ENCODE results near the gene WIPI1. TPM values are rescaled to one million over a fixed set of nuclear protein-coding genes. Genes with fewer than 3 reads are reported as not detected.
"Not testable (repeated sequence)": the region's sequence is repeated elsewhere in the genome, so short reads cannot be mapped to it uniquely, and the experiment has no call there.

Gene WIPI1
- total RNA-seq, 4 donors from 2014 or later: 71.4 to 131 (median 77.2) TPM

GRCh38 chr17:68417317-68417716 lies 40.0 kb downstream of the WIPI1 start:
- H3K27ac ChIP-seq: no peak overlapping the region
- H3K9me3 ChIP-seq: peaks cover 0 to 59% (median 5%) of the 10 kb centered on the region in 4 donors
- no peaks in the 10 kb centered on the region for H3K4me1 ChIP-seq
- no peak overlapping the region for H3K4me3 ChIP-seq
- peaks cover 0 to 41% (median 9%) of the 10 kb centered on the region in 3 donors for H3K36me3 ChIP-seq
- no peak for TF ChIP-seq CTCF (IDR thresholded peaks at IDR 0.05)
- TF ChIP-seq POLR2A (IDR thresholded peaks at IDR 0.05): no peak
- no peak for TF ChIP-seq EP300 (IDR thresholded peaks at IDR 0.05)
- DNase-seq (ENCODE audit: low spot score in 2 of 2): no peak
- no peaks in the 10 kb centered on the region for H3K27me3 ChIP-seq
- WGBS, 2 donors: 97% methylated on average over 3 of the region's 3 CpGs

GRCh38 chr17:68414901-68415300 lies 42.4 kb downstream of the WIPI1 start:
- Histone ChIP-seq H3K9me3 (peaks cover 0 to 54% (median 5%) of the 10 kb centered on the region in 4 donors), H3K36me3 (peaks cover 0 to 17% (median 1%) of the 10 kb centered on the region in 3 donors)
- H3K27ac ChIP-seq; H3K27me3 ChIP-seq; DNase-seq (ENCODE audit: low spot score in 2 of 2); H3K4me3 ChIP-seq; H3K4me1 ChIP-seq: not testable (repeated sequence)

GRCh38 chr17:68413597-68414560 lies 43.4 kb downstream of the WIPI1 start:
- Histone ChIP-seq H3K9me3 (peaks cover 0 to 45% (median 5%) of the 10 kb centered on the region in 4 donors), H3K4me3 (peak overlapping the region in 2 of 4 donors; percentile 31 to 37)
- WGBS, 2 donors: 3 to 7% methylated on average over 17 to 31 of the region's 34 CpGs
- H3K27ac ChIP-seq; DNase-seq (ENCODE audit: low spot score in 2 of 2); H3K4me1 ChIP-seq; H3K27me3 ChIP-seq; H3K36me3 ChIP-seq: not testable (repeated sequence)

- H3K27ac ChIP-seq; H3K4me3 ChIP-seq; H3K27me3 ChIP-seq; DNase-seq (ENCODE audit: low spot score in 2 of 2); H3K36me3 ChIP-seq; H3K4me1 ChIP-seq: not testable (repeated sequence)
- H3K9me3 ChIP-seq: peaks cover 0 to 38% (median 10%) of the 10 kb centered on the region in 4 donors
- WGBS, 2 donors: 82 to 95% methylated on average over 1 of the region's 1 CpG
Observed at GRCh38 chr17:68407656-68408055, 49.6 kb downstream of the WIPI1 start.

GRCh38 chr17:68403837-68404236 lies 53.5 kb downstream of the WIPI1 start:
- peaks cover 0 to 35% (median 10%) of the 10 kb centered on the region in 4 donors for H3K9me3 ChIP-seq
- 93 to 95% methylated on average over 5 of the region's 5 CpGs for WGBS, 2 donors
- not testable (repeated sequence) for H3K27me3 ChIP-seq; DNase-seq (ENCODE audit: low spot score in 2 of 2); H3K27ac ChIP-seq; H3K4me1 ChIP-seq; H3K36me3 ChIP-seq; H3K4me3 ChIP-seq

- H3K4me1 ChIP-seq: peaks cover 0 to 13% (median 0%) of the 10 kb centered on the region in 4 donors
- no peak overlapping the region for H3K27ac ChIP-seq
- no peak overlapping the region for H3K4me3 ChIP-seq
- DNase-seq (ENCODE audit: low spot score in 2 of 2): no peak
- peaks cover 0 to 35% (median 10%) of the 10 kb centered on the region in 4 donors for H3K9me3 ChIP-seq
- H3K27me3 ChIP-seq: no peaks in the 10 kb centered on the region
- no peaks in the 10 kb centered on the region for H3K36me3 ChIP-seq
- TF ChIP-seq EP300 (IDR thresholded peaks at IDR 0.05) (peak in 1 of 2 donors; percentile 19), CTCF (IDR thresholded peaks at IDR 0.05) (no peak)
- WGBS, 2 donors: 66 to 78% methylated on average over 1 of the region's 1 CpG
Observed at GRCh38 chr17:68403122-68403521, 54.2 kb downstream of the WIPI1 start.

- TF ChIP-seq CTCF (IDR thresholded peaks at IDR 0.05) (no peak), POLR2A (IDR thresholded peaks at IDR 0.05) (no peak), EP300 (IDR thresholded peaks at IDR 0.05) (no peak)
- no peak overlapping the region for H3K27ac ChIP-seq
- peaks cover 0 to 11% (median 0%) of the 10 kb centered on the region in 3 donors for H3K36me3 ChIP-seq
- DNase-seq (ENCODE audit: low spot score in 2 of 2): no peak
- peaks cover 0 to 13% (median 0%) of the 10 kb centered on the region in 4 donors for H3K4me1 ChIP-seq
- no peak overlapping the region for H3K4me3 ChIP-seq
- H3K9me3 ChIP-seq: peaks cover 0 to 19% (median 7%) of the 10 kb centered on the region in 4 donors
- H3K27me3 ChIP-seq: no peaks in the 10 kb centered on the region
- 86 to 91% methylated on average over 7 of the region's 7 CpGs for WGBS, 2 donors
Observed at GRCh38 chr17:68401288-68401687, 56.0 kb downstream of the WIPI1 start.

Measured in tibial nerve (tissue), 4 donors.